ENCODE results near the gene VPS33A. TPM values are rescaled to one million over a fixed set of nuclear protein-coding genes. Genes with fewer than 3 reads are reported as not detected.

The VPS33A gene
- total and polyA plus RNA-seq, 8 donors, result 4.2 to 12.0 (median 6.6) TPM

DNA sequence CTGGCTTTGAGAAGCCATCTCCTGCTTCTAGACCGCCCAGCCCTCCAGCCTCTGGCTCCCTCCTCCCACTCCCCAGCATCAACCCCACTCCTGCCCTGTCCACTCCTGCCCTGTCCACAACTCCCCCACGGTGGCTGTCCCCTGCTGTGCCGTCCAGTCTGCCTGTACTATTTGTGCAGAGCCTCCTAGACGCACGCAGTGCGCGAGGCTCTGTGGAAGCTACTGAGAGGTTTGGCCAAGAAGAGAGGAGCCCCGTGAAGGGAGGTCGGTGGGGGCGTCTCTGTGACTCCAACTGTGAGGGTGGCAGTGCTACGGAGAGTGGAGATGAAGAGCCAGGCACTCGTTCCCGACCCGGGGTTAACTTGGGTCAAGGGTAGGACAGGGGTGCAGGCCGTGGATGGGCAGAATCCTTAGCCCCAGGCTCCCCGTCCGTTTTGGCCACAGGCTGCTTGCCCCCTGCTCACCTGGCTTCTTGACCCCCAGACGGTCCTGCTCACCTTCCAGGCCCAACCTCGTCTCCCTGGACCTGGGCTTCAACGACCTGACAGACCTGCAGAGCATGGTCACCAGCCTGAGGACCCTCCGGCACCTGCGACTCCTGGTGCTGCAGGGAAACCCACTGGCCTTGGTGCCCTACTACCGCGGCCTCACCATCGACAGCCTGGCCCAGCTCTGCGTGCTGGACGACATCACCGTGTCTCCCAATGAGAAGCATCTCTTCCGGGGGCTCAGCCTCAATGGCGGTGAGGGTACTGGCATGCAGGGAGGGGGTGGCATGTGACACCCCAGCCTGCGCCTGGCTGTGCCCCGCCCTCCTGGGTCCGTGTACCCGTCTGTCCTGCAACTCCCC is 76.4 kb downstream of the VPS33A start:
- H3K27ac ChIP-seq, result no peak overlapping the region
- peak in 1 of 6 donors; percentile 58 for DNase-seq
- no peaks in the 10 kb centered on the region for H3K9me3 ChIP-seq
- no peak overlapping the region for H3K4me3 ChIP-seq
- ATAC-seq, result no peak
- WGBS, 2 donors, result 78 to 82% methylated on average over 32 to 34 of the region's 34 CpGs
- no peaks in the 10 kb centered on the region for H3K4me1 ChIP-seq
- no peaks in the 10 kb centered on the region for H3K36me3 ChIP-seq
- TF ChIP-seq, protein P1, sequence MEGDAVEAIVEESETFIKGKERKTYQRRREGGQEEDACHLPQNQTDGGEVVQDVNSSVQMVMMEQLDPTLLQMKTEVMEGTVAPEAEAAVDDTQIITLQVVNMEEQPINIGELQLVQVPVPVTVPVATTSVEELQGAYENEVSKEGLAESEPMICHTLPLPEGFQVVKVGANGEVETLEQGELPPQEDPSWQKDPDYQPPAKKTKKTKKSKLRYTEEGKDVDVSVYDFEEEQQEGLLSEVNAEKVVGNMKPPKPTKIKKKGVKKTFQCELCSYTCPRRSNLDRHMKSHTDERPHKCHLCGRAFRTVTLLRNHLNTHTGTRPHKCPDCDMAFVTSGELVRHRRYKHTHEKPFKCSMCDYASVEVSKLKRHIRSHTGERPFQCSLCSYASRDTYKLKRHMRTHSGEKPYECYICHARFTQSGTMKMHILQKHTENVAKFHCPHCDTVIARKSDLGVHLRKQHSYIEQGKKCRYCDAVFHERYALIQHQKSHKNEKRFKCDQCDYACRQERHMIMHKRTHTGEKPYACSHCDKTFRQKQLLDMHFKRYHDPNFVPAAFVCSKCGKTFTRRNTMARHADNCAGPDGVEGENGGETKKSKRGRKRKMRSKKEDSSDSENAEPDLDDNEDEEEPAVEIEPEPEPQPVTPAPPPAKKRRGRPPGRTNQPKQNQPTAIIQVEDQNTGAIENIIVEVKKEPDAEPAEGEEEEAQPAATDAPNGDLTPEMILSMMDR (IDR thresholded peaks at IDR 0.05), result no peak
- intact Hi-C loops (cut with DNase I), result loop anchor here in 1 of 3 donors (10.0 kb wide), 2 partner anchors 135 to 275 kb away; partner anchors contain the start of gene CFAP251
- no peak for FAIRE-seq
- no peaks in the 10 kb centered on the region for H3K27me3 ChIP-seq

DNA sequence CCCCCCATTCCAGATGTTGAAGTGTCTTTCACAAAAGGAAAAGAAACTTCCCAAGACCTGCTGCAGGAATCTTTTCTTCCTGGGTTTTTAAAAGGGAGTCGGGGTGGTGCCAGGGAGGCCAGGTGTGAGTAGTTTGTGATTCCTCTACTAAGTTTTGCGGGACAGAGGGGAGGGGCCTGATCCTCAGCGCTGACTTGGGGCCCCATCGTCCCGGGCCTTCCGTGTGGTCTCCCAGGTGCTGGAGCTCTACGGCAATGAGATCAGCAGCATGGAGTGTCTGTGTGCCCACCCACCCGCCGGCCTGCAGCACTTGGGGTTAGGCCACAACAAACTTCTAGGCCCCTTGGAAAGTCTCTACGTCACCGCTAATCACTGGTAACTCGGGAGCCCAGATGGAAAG is 78.8 kb downstream of the VPS33A start:
- TF ChIP-seq, protein P1 (IDR thresholded peaks at IDR 0.05), result no peak
- FAIRE-seq (no peak), DNase-seq (no peak), ATAC-seq (no peak)
- Histone ChIP-seq H3K4me1 (peaks cover 0 to 4% (median 0%) of the 10 kb centered on the region in 3 donors), H3K27me3 (no peaks in the 10 kb centered on the region), H3K9me3 (no peaks in the 10 kb centered on the region), H3K36me3 (no peaks in the 10 kb centered on the region), H3K27ac (no peak overlapping the region), H3K4me3 (no peak overlapping the region)
- 75 to 80% methylated on average over 12 of the region's 12 CpGs for WGBS, 2 donors
- intact Hi-C loops (cut with DNase I), result loop anchor here in 1 of 3 donors (10.0 kb wide), 1 partner anchor 133 kb away; no protein-coding TSS in a partner anchor

DNA sequence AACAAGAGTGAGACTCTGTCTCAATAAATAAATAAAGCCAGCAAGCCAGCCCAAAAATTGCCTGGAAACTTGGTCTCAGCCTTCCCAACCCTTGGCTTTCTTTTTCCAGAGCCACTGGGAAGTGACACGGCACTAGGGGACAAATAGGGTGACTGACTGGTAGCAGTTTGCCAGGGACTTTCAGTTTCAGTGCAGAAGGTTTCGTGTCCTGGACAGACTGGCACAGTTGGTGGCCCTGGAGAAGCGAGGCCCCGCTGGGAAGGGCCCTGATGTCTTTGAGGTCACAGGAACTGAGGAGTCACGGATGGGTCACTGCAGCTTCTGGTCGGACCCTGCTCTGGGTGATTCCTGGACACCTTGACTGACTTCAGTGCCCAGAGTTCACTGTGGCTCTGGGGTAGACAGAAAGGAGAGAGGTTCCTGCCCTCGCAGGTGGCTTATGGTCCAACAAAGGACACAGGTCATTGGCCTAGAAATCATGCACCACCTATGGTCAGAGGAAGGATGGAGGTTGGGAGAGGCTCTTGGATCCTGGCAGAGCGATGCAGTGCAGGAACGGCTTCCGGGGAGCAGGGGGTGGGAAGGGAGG is 80.7 kb downstream of the VPS33A start:
- no peaks in the 10 kb centered on the region for H3K27me3 ChIP-seq
- H3K4me3 ChIP-seq, result no peak overlapping the region
- intact Hi-C loops (cut with DNase I), result loop anchor here in 1 of 3 donors (10.0 kb wide), 1 partner anchor 131 kb away; no protein-coding TSS in a partner anchor
- H3K36me3 ChIP-seq, result no peaks in the 10 kb centered on the region
- no peak for ATAC-seq
- WGBS, 2 donors, result 83 to 91% methylated on average over 7 to 10 of the region's 10 CpGs
- peaks cover 0 to 4% (median 0%) of the 10 kb centered on the region in 3 donors for H3K4me1 ChIP-seq
- TF ChIP-seq, protein P1 (IDR thresholded peaks at IDR 0.05), result no peak
- no peak for DNase-seq
- H3K27ac ChIP-seq, result no peak overlapping the region
- no peak for FAIRE-seq
- H3K9me3 ChIP-seq, result no peaks in the 10 kb centered on the region

DNA sequence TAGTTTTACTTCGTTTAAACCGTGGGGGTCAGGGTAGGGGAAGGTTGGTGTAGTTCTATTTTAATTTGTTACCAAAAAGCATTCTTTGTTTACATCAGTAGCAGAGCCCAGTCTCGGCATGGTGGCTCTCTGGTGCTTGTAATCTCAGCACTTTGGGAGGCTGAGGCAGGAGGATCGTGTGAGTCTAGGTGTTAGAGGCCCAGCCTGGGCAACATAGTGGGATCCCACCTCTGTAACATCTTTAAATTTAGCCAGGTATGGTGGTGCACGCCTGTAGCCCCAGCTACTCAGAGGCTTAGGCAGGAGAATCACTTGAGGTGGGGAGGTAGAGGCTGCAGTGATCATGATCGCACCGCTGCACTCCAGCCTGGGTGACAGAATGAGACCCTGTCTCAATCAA is 81.2 kb downstream of the VPS33A start:
- WGBS, 2 donors, result 86 to 87% methylated on average over 7 of the region's 7 CpGs
- intact Hi-C loops (cut with DNase I), result loop anchor here in 1 of 3 donors (10.0 kb wide), 1 partner anchor 130 kb away; no protein-coding TSS in a partner anchor
- Histone ChIP-seq H3K27ac (no peak overlapping the region), H3K36me3 (no peaks in the 10 kb centered on the region), H3K27me3 (no peaks in the 10 kb centered on the region), H3K4me1 (peaks cover 0 to 4% (median 0%) of the 10 kb centered on the region in 3 donors), H3K4me3 (no peak overlapping the region), H3K9me3 (no peaks in the 10 kb centered on the region)
- DNase-seq (no peak), FAIRE-seq (no peak), ATAC-seq (no peak)
- TF ChIP-seq, protein P1 (IDR thresholded peaks at IDR 0.05), result no peak
